ENCODE data around the gene PDK1. TPM values are rescaled to one million over a fixed set of nuclear protein-coding genes. Genes with fewer than 3 reads are reported as not detected.

The PDK1 gene
- polyA plus RNA-seq, 1 donor, result 13.4 TPM

GRCh38 chr2:172640389-172640788 is 84.5 kb downstream of the PDK1 start:
- no peak for DNase-seq

GRCh38 chr2:172642301-172643020 is 86.6 kb downstream of the PDK1 start:
- DNase-seq, result no peak

GRCh38 chr2:172643142-172643541 is 87.3 kb downstream of the PDK1 start:
- no peak for DNase-seq

GRCh38 chr2:172647439-172647838 is 91.5 kb downstream of the PDK1 start:
- no peak for DNase-seq

- DNase-seq, result no peak
Measured at GRCh38 chr2:172655091-172655837, 99.4 kb downstream of the PDK1 start.

- no peak for DNase-seq
Measured at GRCh38 chr2:172655838-172656573, 100.1 kb downstream of the PDK1 start.

Other genes starting within 250 kb of the PDK1 start
- gene ITGA6, start 128.5 kb upstream of the PDK1 start, polyA plus RNA-seq (ENCODE audit: insufficient read length), result 152 TPM
- 13.4 TPM for gene RAPGEF4, start 179.8 kb downstream of the PDK1 start, polyA plus RNA-seq (ENCODE audit: insufficient read length)